ENCODE results near the gene SYNE1. TPM values are rescaled to one million over a fixed set of nuclear protein-coding genes. Genes with fewer than 3 reads are reported as not detected.

Gene SYNE1
- polyA plus RNA-seq, 2 of the 4 experiments (the other 2 are of a cell fraction) = 10.5 to 28.5 TPM

- POLR2A ChIA-PET = no interaction called here
- 88% methylated on average over 13 of the region's 13 CpGs for WGBS (ENCODE audit: missing lambda C conversion rate)
- Histone ChIP-seq H3K9me3 (no peaks in the 10 kb centered on the region), H3K4me2 (no peak overlapping the region), H3K4me1 (no peaks in the 10 kb centered on the region), H3K27ac (no peak overlapping the region), H3K4me3 (no peak overlapping the region)
- DNase-seq (ENCODE audit: low read depth in 1 of 2, low spot score in 1 of 2) (no peak), FAIRE-seq (no peak), ATAC-seq (no peak)
- TF ChIP-seq E2F6 (IDR thresholded peaks at IDR 0.05; ENCODE audit: borderline replicate concordance, low read depth) (no peak), ZNF302 (CRISPR knock-in tag; IDR thresholded peaks at IDR 0.05) (no peak), SMC3 (IDR thresholded peaks at IDR 0.05) (no peak), MAFK (IDR thresholded peaks at IDR 0.05; ENCODE audit: partially characterized antibody) (no peak), CEBPB (IDR thresholded peaks at IDR 0.05) (no peak), ZSCAN20 (CRISPR knock-in tag; IDR thresholded peaks at IDR 0.05) (no peak), ZFP36 (IDR thresholded peaks at IDR 0.05; ENCODE audit: borderline replicate concordance, partially characterized antibody) (no peak), NPAS2 (CRISPR knock-in tag; IDR thresholded peaks at IDR 0.05; ENCODE audit: borderline replicate concordance) (no peak), NFE2L2 (conservative IDR thresholded peaks at IDR 0.05; ENCODE audit: low read length) (no peak), HEYL (CRISPR knock-in tag; IDR thresholded peaks at IDR 0.05) (no peak), GATA3 (IDR thresholded peaks at IDR 0.05; ENCODE audit: borderline replicate concordance) (no peak), POLR2AphosphoS2 (conservative IDR thresholded peaks at IDR 0.05; ENCODE audit: low read length) (no peak), CHD2 (IDR thresholded peaks at IDR 0.05; ENCODE audit: low read length, partially characterized antibody) (no peak), HES2 (IDR thresholded peaks at IDR 0.05) (no peak), HOXB5 (CRISPR knock-in tag; IDR thresholded peaks at IDR 0.05) (no peak), MAX (IDR thresholded peaks at IDR 0.05) (no peak), POLR2A (IDR thresholded peaks at IDR 0.05; ENCODE audit: low read length) (no peak), TP53 (CRISPR knock-in tag; IDR thresholded peaks at IDR 0.05) (no peak)
- CTCF ChIA-PET = interaction anchor here (1.1 to 1.7 kb wide), 2 partner anchors 9 to 43 kb away, joined by 3 read pairs; no protein-coding TSS in a partner anchor
Observed at GRCh38 chr6:152167641-152168603, 469.2 kb downstream of the SYNE1 start.

- FAIRE-seq = no peak
- H3K4me3 ChIP-seq = no peak overlapping the region
- no peaks in the 10 kb centered on the region; the same call in 2 of the 3 replicates for H3K4me1 ChIP-seq
- no peak for ATAC-seq
- CTCF ChIA-PET = interaction anchor here (1.1 to 1.7 kb wide), 2 partner anchors 10 to 42 kb away, joined by 3 read pairs; no protein-coding TSS in a partner anchor
- POLR2A ChIA-PET = no interaction called here
- TF ChIP-seq GATA3 (IDR thresholded peaks at IDR 0.05; ENCODE audit: borderline replicate concordance) (no peak), EHF (CRISPR knock-in tag; IDR thresholded peaks at IDR 0.05) (no peak), RNF2 (IDR thresholded peaks at IDR 0.05; ENCODE audit: borderline replicate concordance, low read depth) (no peak), HMGXB4 (CRISPR knock-in tag; IDR thresholded peaks at IDR 0.05; ENCODE audit: borderline replicate concordance) (no peak), USF2 (IDR thresholded peaks at IDR 0.05) (no peak), SMC3 (IDR thresholded peaks at IDR 0.05) (no peak), MAFK (IDR thresholded peaks at IDR 0.05; ENCODE audit: partially characterized antibody) (no peak), EP300 (IDR thresholded peaks at IDR 0.05) (no peak), HOXB13 (CRISPR knock-in tag; IDR thresholded peaks at IDR 0.05; ENCODE audit: low read depth) (no peak), CTCF (IDR thresholded peaks at IDR 0.05) (no peak), FOXS1 (CRISPR knock-in tag; IDR thresholded peaks at IDR 0.05) (no peak), CHD2 (IDR thresholded peaks at IDR 0.05; ENCODE audit: low read length, partially characterized antibody) (no peak), ATOH8 (CRISPR knock-in tag; IDR thresholded peaks at IDR 0.05; ENCODE audit: low read depth) (no peak), CBX8 (IDR thresholded peaks at IDR 0.05) (no peak), RCOR1 (IDR thresholded peaks at IDR 0.05; ENCODE audit: low read depth, low read length) (no peak), RFX5 (IDR thresholded peaks at IDR 0.05) (no peak), CHD4 (IDR thresholded peaks at IDR 0.05; ENCODE audit: borderline replicate concordance) (no peak), CBX2 (IDR thresholded peaks at IDR 0.05; ENCODE audit: borderline replicate concordance, low read depth) (no peak)
- H3K27ac ChIP-seq = no peak overlapping the region
- 90% methylated on average over 5 of the region's 5 CpGs for WGBS (ENCODE audit: missing lambda C conversion rate)
- DNase-seq (ENCODE audit: low read depth in 1 of 2, low spot score in 1 of 2) = no peak
- no peaks in the 10 kb centered on the region for H3K9me3 ChIP-seq
- H3K4me2 ChIP-seq = no peak overlapping the region
Observed at GRCh38 chr6:152166897-152167296, 470.3 kb downstream of the SYNE1 start.

Data from A549 (cell line).